HFF-Myc (cell line): ENCODE results near the gene CFAP97D1.

Experiments used
- DNase-seq: peaks from one replicate; pipeline ENCODE4 v3.0.0-alpha.2; 2011; ENCODE audit warnings: low read depth; ENCODE audit errors: extremely low read depth
- H3K4me3 ChIP-seq: replicated peaks from 2 replicates; pipeline ENCODE4 v1.5.1; 2011; ENCODE audit warnings: low read depth, mild to moderate bottlenecking, control low read depth, low read length
- CTCF ChIP-seq: IDR thresholded peaks from 2 replicates; pipeline ENCODE4 v1.5.1; 2012; ENCODE audit warnings: mild to moderate bottlenecking, low read depth, low read length, control low read depth; ENCODE audit errors: missing control alignments

CFAP97D1 gene

GRCh38 chr17:43782913-43783680 lies 2.9 kb downstream of the CFAP97D1 start:
- no peak for TF ChIP-seq CTCF
- H3K4me3 ChIP-seq: no peak overlapping the region
- DNase-seq: no peak

- no peak for DNase-seq
- no peak for TF ChIP-seq CTCF
- H3K4me3 ChIP-seq: no peak overlapping the region
Measured at GRCh38 chr17:43784068-43784467, 3.8 kb downstream of the CFAP97D1 start.

- no peak for DNase-seq
- no peak overlapping the region for H3K4me3 ChIP-seq
- no peak for TF ChIP-seq CTCF
Measured at GRCh38 chr17:43784628-43785101, 4.4 kb downstream of the CFAP97D1 start.

GRCh38 chr17:43787728-43788127 lies 7.5 kb downstream of the CFAP97D1 start:
- TF ChIP-seq CTCF: no peak
- DNase-seq: no peak
- no peak overlapping the region for H3K4me3 ChIP-seq

GRCh38 chr17:43788540-43788939 lies 8.3 kb downstream of the CFAP97D1 start:
- H3K4me3 ChIP-seq: no peak overlapping the region

GRCh38 chr17:43789482-43789881 lies 9.2 kb downstream of the CFAP97D1 start:
- no peak for TF ChIP-seq CTCF
- H3K4me3 ChIP-seq: no peak overlapping the region
- DNase-seq: no peak

More at GRCh38 chr17:43788540-43788939, 8.3 kb downstream of the CFAP97D1 start:
- no peak for TF ChIP-seq CTCF
- no peak for DNase-seq

- peak; percentile 19 for TF ChIP-seq CTCF
- no peak for DNase-seq
- no peak overlapping the region for H3K4me3 ChIP-seq
Measured at GRCh38 chr17:43790311-43790940, 10.2 kb downstream of the CFAP97D1 start.
